ENCODE data around the gene EFEMP1. TPM values are rescaled to one million over a fixed set of nuclear protein-coding genes. Genes with fewer than 3 reads are reported as not detected.

Gene EFEMP1
- polyA plus RNA-seq, 1 experiment, result 1,148 TPM

DNA sequence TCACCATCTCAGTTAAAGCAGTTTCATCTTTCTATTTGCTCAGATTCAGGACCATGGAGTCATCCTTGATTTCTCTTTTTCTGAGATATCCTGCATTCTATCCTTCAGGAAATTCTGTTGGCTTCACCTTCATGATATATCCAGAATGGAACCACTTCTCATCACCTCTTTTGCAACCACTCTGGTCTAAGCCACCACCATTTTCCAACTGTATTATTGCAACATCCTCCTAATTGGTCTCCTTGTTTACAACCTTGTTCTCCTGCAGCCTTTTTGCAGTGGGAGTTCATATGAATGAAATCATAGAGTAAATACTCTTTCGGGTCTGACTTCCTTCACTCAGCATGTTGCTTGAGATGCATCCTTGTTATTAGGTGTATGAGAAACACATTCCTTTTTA is 3.4 kb upstream of the EFEMP1 start:
- Histone ChIP-seq H3K27me3 (ENCODE audit: control insufficient read depth, insufficient read depth, low read length) (peaks cover 9% of the 10 kb centered on the region), H3K36me3 (ENCODE audit: control insufficient read depth, insufficient read depth, low read length) (no peaks in the 10 kb centered on the region), H3K4me3 (ENCODE audit: low read depth, low read length) (no peak overlapping the region)
- POLR2A ChIA-PET, result no interaction called here
- CTCF ChIA-PET, result no interaction called here
- no peak for DNase-seq (ENCODE audit: low read depth)
- TF ChIP-seq, protein P1, sequence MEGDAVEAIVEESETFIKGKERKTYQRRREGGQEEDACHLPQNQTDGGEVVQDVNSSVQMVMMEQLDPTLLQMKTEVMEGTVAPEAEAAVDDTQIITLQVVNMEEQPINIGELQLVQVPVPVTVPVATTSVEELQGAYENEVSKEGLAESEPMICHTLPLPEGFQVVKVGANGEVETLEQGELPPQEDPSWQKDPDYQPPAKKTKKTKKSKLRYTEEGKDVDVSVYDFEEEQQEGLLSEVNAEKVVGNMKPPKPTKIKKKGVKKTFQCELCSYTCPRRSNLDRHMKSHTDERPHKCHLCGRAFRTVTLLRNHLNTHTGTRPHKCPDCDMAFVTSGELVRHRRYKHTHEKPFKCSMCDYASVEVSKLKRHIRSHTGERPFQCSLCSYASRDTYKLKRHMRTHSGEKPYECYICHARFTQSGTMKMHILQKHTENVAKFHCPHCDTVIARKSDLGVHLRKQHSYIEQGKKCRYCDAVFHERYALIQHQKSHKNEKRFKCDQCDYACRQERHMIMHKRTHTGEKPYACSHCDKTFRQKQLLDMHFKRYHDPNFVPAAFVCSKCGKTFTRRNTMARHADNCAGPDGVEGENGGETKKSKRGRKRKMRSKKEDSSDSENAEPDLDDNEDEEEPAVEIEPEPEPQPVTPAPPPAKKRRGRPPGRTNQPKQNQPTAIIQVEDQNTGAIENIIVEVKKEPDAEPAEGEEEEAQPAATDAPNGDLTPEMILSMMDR (IDR thresholded peaks at IDR 0.05; ENCODE audit: insufficient read depth, low read depth, low read length), result no peak

DNA sequence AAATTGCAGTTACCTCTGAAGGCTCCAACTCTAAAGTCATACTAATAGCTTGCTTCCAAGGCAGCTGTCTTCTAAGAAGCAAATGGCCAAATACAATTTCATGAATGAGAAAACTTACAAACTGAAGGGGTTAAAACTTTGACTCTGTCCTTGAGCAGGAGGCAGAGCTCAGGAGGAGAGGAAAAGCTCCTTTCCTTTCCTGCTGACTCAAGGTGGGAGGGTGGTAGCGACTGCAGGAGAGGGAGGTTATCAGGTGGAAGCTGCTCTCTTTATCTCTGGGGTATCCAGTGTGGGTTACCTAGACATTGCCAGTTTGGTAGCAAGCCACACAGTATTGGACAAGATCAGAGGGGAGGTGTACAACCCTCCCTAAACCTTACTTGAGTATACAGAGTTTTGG is 2.7 kb upstream of the EFEMP1 start:
- DNase-seq (ENCODE audit: low read depth), result no peak
- POLR2A ChIA-PET, result no interaction called here
- Histone ChIP-seq H3K36me3 (ENCODE audit: control insufficient read depth, insufficient read depth, low read length) (no peaks in the 10 kb centered on the region), H3K4me3 (ENCODE audit: low read depth, low read length) (no peak overlapping the region), H3K27me3 (ENCODE audit: control insufficient read depth, insufficient read depth, low read length) (peaks cover 6% of the 10 kb centered on the region; the same call in 1 of the 2 replicates)
- TF ChIP-seq, protein P1 (IDR thresholded peaks at IDR 0.05; ENCODE audit: insufficient read depth, low read depth, low read length), result no peak
- CTCF ChIA-PET, result interaction anchor here (0.7 to 0.9 kb wide), 2 partner anchors 36 to 119 kb away, joined by 3 to 6 read pairs; no protein-coding TSS in a partner anchor

DNA sequence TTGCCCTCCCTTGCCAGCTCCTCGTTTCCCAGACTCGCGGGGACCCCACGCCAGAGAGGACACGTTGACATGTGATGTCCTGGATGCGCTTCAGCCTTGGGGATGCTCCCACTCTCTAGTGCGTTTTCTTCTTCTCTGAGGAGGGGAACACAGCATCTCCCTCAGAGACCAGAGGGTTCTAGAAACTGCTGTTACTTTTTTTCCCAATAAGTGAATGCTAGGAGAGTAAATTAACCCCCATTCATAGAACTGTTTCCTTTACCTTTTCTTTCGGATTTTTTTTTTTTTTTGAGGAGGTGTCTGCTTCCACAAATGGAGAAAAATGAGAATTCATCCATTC is 370 bp upstream of the EFEMP1 start:
- peaks cover 6% of the 10 kb centered on the region; the same call in 1 of the 2 replicates for H3K27me3 ChIP-seq (ENCODE audit: control insufficient read depth, insufficient read depth, low read length)
- TF ChIP-seq, protein P1 (IDR thresholded peaks at IDR 0.05; ENCODE audit: insufficient read depth, low read depth, low read length), result no peak
- CTCF ChIA-PET, result interaction anchor here (1.3 kb wide), 1 partner anchor 152 kb away, joined by 8 read pairs; no protein-coding TSS in a partner anchor
- H3K36me3 ChIP-seq (ENCODE audit: control insufficient read depth, insufficient read depth, low read length), result peaks cover 3% of the 10 kb centered on the region; the same call in 1 of the 2 replicates
- peak overlapping the region; percentile 96 for H3K4me3 ChIP-seq (ENCODE audit: low read depth, low read length)
- POLR2A ChIA-PET, result interaction anchor here (1.1 kb wide), 1 partner anchor 163 kb away, joined by 3 read pairs; no protein-coding TSS in a partner anchor
- DNase-seq (ENCODE audit: low read depth), result no peak

- POLR2A ChIA-PET, result interaction anchor here (0.6 kb wide), 1 partner anchor 79 kb away, joined by 3 read pairs; no protein-coding TSS in a partner anchor
- Histone ChIP-seq H3K36me3 (ENCODE audit: control insufficient read depth, insufficient read depth, low read length) (peaks cover 8% of the 10 kb centered on the region), H3K4me3 (ENCODE audit: low read depth, low read length) (peak overlapping the region; percentile 96), H3K27me3 (ENCODE audit: control insufficient read depth, insufficient read depth, low read length) (peaks cover 6% of the 10 kb centered on the region; the same call in 1 of the 2 replicates)
- CTCF ChIA-PET, result interaction anchor here (0.6 to 1.3 kb wide), 2 partner anchors 84 to 151 kb away, joined by 3 to 8 read pairs; no protein-coding TSS in a partner anchor
- TF ChIP-seq, protein P1 (IDR thresholded peaks at IDR 0.05; ENCODE audit: insufficient read depth, low read depth, low read length), result no peak
- DNase-seq (ENCODE audit: low read depth), result no peak
Measured at GRCh38 chr2:55922291-55922907, 1.2 kb downstream of the EFEMP1 start.

DNA sequence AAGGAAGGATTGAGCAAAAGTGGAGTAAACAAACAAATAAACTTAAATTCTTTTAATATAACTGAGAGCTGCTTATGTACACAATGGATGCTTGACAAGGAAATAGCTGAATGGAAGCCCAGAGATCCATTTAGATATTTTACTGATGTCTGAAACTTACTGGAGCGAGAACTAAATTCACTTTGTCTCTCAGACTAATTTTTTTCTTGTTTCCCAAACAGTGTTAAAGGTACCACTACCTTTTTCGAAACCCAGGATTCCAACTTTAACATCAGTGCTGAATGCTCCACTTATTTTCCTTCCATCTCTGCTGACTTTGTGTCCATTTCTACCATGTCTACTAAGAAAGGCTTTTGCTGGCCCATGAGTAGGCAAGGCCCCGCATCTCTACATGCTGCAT is 4.0 kb downstream of the EFEMP1 start:
- DNase-seq (ENCODE audit: low read depth), result no peak
- Histone ChIP-seq H3K36me3 (ENCODE audit: control insufficient read depth, insufficient read depth, low read length) (peaks cover 10% of the 10 kb centered on the region), H3K4me3 (ENCODE audit: low read depth, low read length) (no peak overlapping the region), H3K27me3 (ENCODE audit: control insufficient read depth, insufficient read depth, low read length) (no peaks in the 10 kb centered on the region)
- CTCF ChIA-PET, result interaction anchor here (1.3 kb wide), 1 partner anchor 17 kb away, joined by 5 read pairs; no protein-coding TSS in a partner anchor
- TF ChIP-seq, protein P1 (IDR thresholded peaks at IDR 0.05; ENCODE audit: insufficient read depth, low read depth, low read length), result no peak
- POLR2A ChIA-PET, result no interaction called here

Data from BJ (cell line).